HepG2 (cell line): Measurements from ENCODE around the gene ASTN2. TPM values are rescaled to one million over a fixed set of nuclear protein-coding genes. Genes with fewer than 3 reads are reported as not detected.

Experiments
- ATAC-seq: fragments of 200-7000 bp; cut with Tn5 transposase; 3 replicates; pipeline ENCODE4 v1.9.1; 2020; ENCODE audit warnings: mild to moderate bottlenecking, moderate library complexity
- BruUV-seq: library from RNA; stranded (reverse); fragments of 400-500 nt; replicated peaks from 2 replicates; lab custom pipeline; 2021; lab: Mats Ljungman, UMichigan
- CTCF ChIA-PET: fragments of 300-600 bp; formaldehyde crosslinking; extraction: SDS; loops from one replicate; lab custom pipeline; 2021; ENCODE audit warnings: low total read pairs, inconsistent platforms, low intra/inter-chr PET ratio; lab: Yijun Ruan, JAX
- POLR2A ChIA-PET: fragments of 350-600 bp; sonication (Branson Sonifier 250); formaldehyde crosslinking; loops from one replicate; lab custom pipeline; 2020; ENCODE audit warnings: antibody characterized with exemption, inconsistent platforms; lab: Yijun Ruan, JAX
- DNase-seq: peaks from one replicate; pipeline ENCODE4 v3.0.0-alpha.2; 2015; ENCODE audit warnings: low spot score
- FAIRE-seq: peaks from 3 replicates; lab custom pipeline; 2011; peaks lifted over from hg19 to GRCh38; lab: Jason Lieb, UNC
- H2AFZ ChIP-seq: one replicate; pipeline ENCODE4 v1.6.1; 2011; ENCODE audit warnings: low read length, inconsistent platforms
- H3K27ac ChIP-seq: fragments of 300-600 bp; 3 replicates; pipeline ENCODE4 v1.8.0; 2011; ENCODE audit warnings: mixed run types, mild to moderate bottlenecking, mixed read lengths, low read length, inconsistent platforms; ENCODE audit not compliant: insufficient read depth; ENCODE audit errors: extremely low read length
- H3K27me3 ChIP-seq, 2 experiments: fragments of 200-600 bp in 1 of 2; 2 replicates in 1 of 2; 3 replicates in 1 of 2; pipeline versions ENCODE4 v1.6.0 to v1.8.0; 2011; ENCODE audit warnings: low read length in 2 of 2, mild to moderate bottlenecking in 2 of 2, moderate library complexity in 2 of 2, inconsistent platforms in 1 of 2; ENCODE audit not compliant: insufficient read depth in 2 of 2, control insufficient read depth in 1 of 2
- H3K36me3 ChIP-seq, 2 experiments: fragments of 200-600 bp in 1 of 2; replicated peaks in 1 of 2; 2 replicates in 1 of 2; 3 replicates in 1 of 2; pipeline versions ENCODE4 v1.5.1 to v1.8.0; 2011; ENCODE audit warnings: low read length in 2 of 2, inconsistent platforms in 1 of 2; ENCODE audit not compliant: insufficient read depth in 2 of 2, control insufficient read depth in 1 of 2
- H3K4me1 ChIP-seq: 2 replicates; pipeline ENCODE4 v1.5.1; 2012; ENCODE audit warnings: low read length, inconsistent platforms; ENCODE audit not compliant: insufficient read depth
- H3K4me2 ChIP-seq: 2 replicates; pipeline ENCODE4 v1.6.0; 2011; ENCODE audit warnings: low read depth, low read length, inconsistent platforms
- H3K4me3 ChIP-seq, 3 experiments: fragments of 200-600 bp in 1 of 3; sonication (generic), shearing (Covaris generic) in 1 of 3; replicated peaks in 1 of 3; 2 replicates each; pipeline ENCODE4 v1.5.1; 2011 to 2016; ENCODE audit warnings: low read length in 3 of 3, inconsistent platforms in 2 of 3, low read depth in 2 of 3, mild to moderate bottlenecking in 2 of 3, control low read depth in 1 of 3, mixed read lengths in 1 of 3; ENCODE audit not compliant: insufficient read depth in 1 of 3
- H3K79me2 ChIP-seq: one replicate; pipeline ENCODE4 v1.6.1; 2011; ENCODE audit warnings: low read length, inconsistent platforms; ENCODE audit not compliant: insufficient read depth
- H3K9ac ChIP-seq: 2 replicates; pipeline ENCODE4 v1.6.0; 2011; ENCODE audit warnings: mild to moderate bottlenecking, low read depth, low read length, inconsistent platforms; ENCODE audit not compliant: insufficient read depth
- H3K9me3 ChIP-seq: 2 replicates; pipeline ENCODE4 v1.5.1; 2012; ENCODE audit warnings: mild to moderate bottlenecking, low read length
- H4K20me1 ChIP-seq: 2 replicates; pipeline ENCODE4 v1.6.0; 2011; ENCODE audit warnings: inconsistent platforms, mild to moderate bottlenecking, low read length, moderate library complexity; ENCODE audit not compliant: insufficient read depth
- MIER3 ChIP-seq: IDR thresholded peaks from 2 replicates; pipeline ENCODE4 v1.6.1; 2016; ENCODE audit warnings: missing compliant biosample characterization, borderline replicate concordance
- MTA3 ChIP-seq: sonication (generic); formaldehyde crosslinking; IDR thresholded peaks from 2 replicates; pipeline ENCODE4 v1.4.0; 2020; ENCODE audit warnings: missing genetic modification reagents
- NFKB2 ChIP-seq: sonication (generic); formaldehyde crosslinking; IDR thresholded peaks from 2 replicates; pipeline ENCODE4 v1.4.0; 2020; ENCODE audit warnings: missing genetic modification reagents, borderline replicate concordance
- PHF8 ChIP-seq: sonication (generic); formaldehyde crosslinking; IDR thresholded peaks from 2 replicates; pipeline ENCODE4 v1.5.0; 2020; ENCODE audit warnings: missing genetic modification reagents
- PPARG ChIP-seq: conservative IDR thresholded peaks from 2 replicates; pipeline ENCODE4 v1.6.1; 2016; ENCODE audit warnings: missing biosample characterization, missing genetic modification reagents
- ZBTB42 ChIP-seq: sonication (generic); formaldehyde crosslinking; IDR thresholded peaks from 2 replicates; pipeline ENCODE4 v1.5.0; 2020; ENCODE audit warnings: mild to moderate bottlenecking, missing genetic modification reagents
- ZFP1 ChIP-seq: IDR thresholded peaks from 2 replicates; pipeline ENCODE4 v1.6.1; 2016
- ZNF12 ChIP-seq: sonication (generic); formaldehyde crosslinking; IDR thresholded peaks from 2 replicates; pipeline ENCODE4 v1.5.0; 2020; ENCODE audit warnings: missing genetic modification reagents
- ZNF343 ChIP-seq: sonication (generic); formaldehyde crosslinking; IDR thresholded peaks from 2 replicates; pipeline ENCODE4 v1.4.0; 2020; ENCODE audit warnings: mild to moderate bottlenecking, missing genetic modification reagents
- ZNF512 ChIP-seq: sonication (generic); formaldehyde crosslinking; IDR thresholded peaks from 2 replicates; pipeline ENCODE4 v1.4.0; 2020; ENCODE audit warnings: mild to moderate bottlenecking, missing genetic modification reagents
- ZNF569 ChIP-seq: sonication (generic); formaldehyde crosslinking; IDR thresholded peaks from 2 replicates; pipeline ENCODE4 v1.5.0; 2020; ENCODE audit warnings: mild to moderate bottlenecking, missing genetic modification reagents, moderate library complexity, borderline replicate concordance
- ZNF724P ChIP-seq: sonication (generic); formaldehyde crosslinking; IDR thresholded peaks from 2 replicates; pipeline ENCODE4 v1.8.0; 2022; ENCODE audit warnings: missing genetic modification reagents, borderline replicate concordance
- ZNF83 ChIP-seq: sonication (generic); formaldehyde crosslinking; IDR thresholded peaks from 2 replicates; pipeline ENCODE4 v1.4.0; 2020; ENCODE audit warnings: missing genetic modification reagents, mild to moderate bottlenecking, borderline replicate concordance
- WGBS: methylation state at CpG from one replicate; pipeline ENCODE4 v1.1.6; 2017; ENCODE audit warnings: low lambda C conversion rate; 5-methylcytosine and 5-hydroxymethylcytosine counted together
- in situ Hi-C: cut with HindIII; loops from 2 replicates; pipeline ENCODE4 v1.10.0; 2017; ENCODE audit warnings: low pct_unique_long_range_greater_than_20kb; ENCODE audit not compliant: extremely low pct_ligation_motif_present
- intact Hi-C: fragments of 100-400 bp; cut with micrococcal nuclease; formaldehyde crosslinking; loops from one replicate; pipeline ENCODE4 v1.10.0; 2022; ENCODE audit not compliant: unreplicated experiment
- polyA plus RNA-seq, 8 experiments: library from polyadenylated mRNA; depleted of rRNA in 3 of 8; stranded (reverse) in 7 of 8; unstranded in 1 of 8; fragments of >200 nt; fragmentation: Illumina TruSeq in 4 of 8; extraction: Trizol in 4 of 8; gene quantifications; 2 replicates each; pipeline versions ENCODE4 v1.2.1 to v1.2.3, GENCODE V29; 2011 to 2016; ENCODE audit warnings: low read depth in 4 of 8, missing spikeins in 1 of 8, mixed read lengths in 1 of 8; ENCODE audit not compliant: insufficient read depth in 1 of 8
- total RNA-seq, 5 experiments: library from RNA; depleted of rRNA; stranded (reverse); fragments of >200 nt; fragmentation: Illumina TruSeq; extraction: Trizol; gene quantifications; 2 replicates each; pipeline ENCODE4 v1.2.3, GENCODE V29; 2016; ENCODE audit warnings: low read depth in 1 of 5
- TF ChIP-seq, protein P1 (sequence below): sonication (generic); formaldehyde crosslinking; IDR thresholded peaks from 2 replicates; pipeline ENCODE4 v1.8.0; 2022; ENCODE audit warnings: missing genetic modification reagents, mild to moderate bottlenecking, inconsistent platforms, borderline replicate concordance
- TF ChIP-seq, protein P2 (sequence below): sonication (generic); formaldehyde crosslinking; IDR thresholded peaks from 2 replicates; pipeline ENCODE4 v1.5.1; 2020; ENCODE audit warnings: mild to moderate bottlenecking, moderate library complexity, missing genetic modification reagents

ASTN2 gene
- total and polyA plus RNA-seq, 2 of the 13 experiments (the other 11 are each of a cell fraction or from before 2014, with no cell fraction given): 5.2 to 13.5 TPM

- H2AFZ ChIP-seq: no peak overlapping the region
- ChIA-PET CTCF (no interaction called here), POLR2A (no interaction called here)
- no peaks in the 10 kb centered on the region for H3K36me3 ChIP-seq
- no peak for DNase-seq
- 41% methylated on average over 9 of the region's 10 CpGs for WGBS
- no peaks in the 10 kb centered on the region for H3K9me3 ChIP-seq
- H3K79me2 ChIP-seq: no peaks in the 10 kb centered on the region
- no TSS peak for BruUV-seq
- no peak for ATAC-seq
- no peaks in the 10 kb centered on the region for H3K4me1 ChIP-seq
- H3K4me3 ChIP-seq: no peak overlapping the region
- TF ChIP-seq PPARG (CRISPR knock-in tag) (no peak), ZNF569 (CRISPR knock-in tag) (no peak), PHF8 (CRISPR knock-in tag) (no peak), ZNF343 (no peak), ZNF12 (CRISPR knock-in tag) (no peak), MTA3 (CRISPR knock-in tag) (no peak)
- TF ChIP-seq, protein P1, sequence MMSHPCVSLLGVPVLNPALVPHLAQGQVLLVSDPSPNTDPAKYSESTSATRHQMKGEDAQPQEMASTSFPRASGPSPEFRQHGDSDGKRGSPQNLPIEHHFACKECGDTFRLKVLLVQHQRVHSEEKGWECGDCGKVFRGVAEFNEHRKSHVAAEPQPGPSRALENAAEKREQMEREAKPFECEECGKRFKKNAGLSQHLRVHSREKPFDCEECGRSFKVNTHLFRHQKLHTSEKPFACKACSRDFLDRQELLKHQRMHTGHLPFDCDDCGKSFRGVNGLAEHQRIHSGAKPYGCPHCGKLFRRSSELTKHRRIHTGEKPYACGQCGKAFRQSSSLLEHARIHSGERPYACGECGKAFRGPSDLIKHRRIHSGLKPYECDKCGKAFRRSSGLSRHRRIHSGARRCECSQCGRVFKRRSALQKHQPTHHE (CRISPR knock-in tag): no peak
- no peak overlapping the region for H3K4me2 ChIP-seq
- no peak for FAIRE-seq
- H3K27ac ChIP-seq: no peak overlapping the region
- no peaks in the 10 kb centered on the region for H4K20me1 ChIP-seq
- H3K9ac ChIP-seq: no peak overlapping the region
- H3K27me3 ChIP-seq: no peaks in the 10 kb centered on the region
- in situ Hi-C loops: no loop called here
- intact Hi-C loops: no loop called here
Observed at GRCh38 chr9:117063721-117064471, 351.0 kb downstream of the ASTN2 start.

DNA sequence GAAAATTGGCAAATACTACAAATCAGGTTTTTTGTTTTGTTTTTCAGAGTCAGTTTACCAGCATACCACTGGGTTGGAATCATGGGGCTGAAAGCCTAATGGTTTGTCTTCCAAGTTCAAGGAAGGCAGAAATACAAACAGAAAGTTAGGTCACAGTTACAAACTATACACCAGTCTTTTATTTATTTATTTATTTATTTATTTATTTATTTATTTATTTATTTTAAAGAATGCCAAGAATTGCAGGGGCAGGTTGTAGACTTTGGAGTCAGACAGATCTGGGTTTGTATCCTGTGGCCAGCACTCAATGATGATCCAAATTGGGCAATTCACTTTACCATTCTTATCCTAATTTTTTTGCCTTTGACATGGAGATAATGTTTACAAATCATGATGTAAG is 353.9 kb downstream of the ASTN2 start:
- ATAC-seq: no peak
- Histone ChIP-seq H2AFZ (no peak overlapping the region), H3K27ac (no peak overlapping the region), H3K9me3 (no peaks in the 10 kb centered on the region), H3K79me2 (no peaks in the 10 kb centered on the region), H3K4me1 (no peaks in the 10 kb centered on the region), H3K4me2 (no peak overlapping the region), H3K9ac (no peak overlapping the region), H3K36me3 (no peaks in the 10 kb centered on the region), H3K27me3 (no peaks in the 10 kb centered on the region), H3K4me3 (no peak overlapping the region), H4K20me1 (no peaks in the 10 kb centered on the region)
- no peak for FAIRE-seq
- ChIA-PET CTCF (no interaction called here), POLR2A (no interaction called here)
- in situ Hi-C loops (no loop called here), intact Hi-C loops (no loop called here)
- no TSS peak for BruUV-seq
- DNase-seq: no peak
- TF ChIP-seq, protein P2, sequence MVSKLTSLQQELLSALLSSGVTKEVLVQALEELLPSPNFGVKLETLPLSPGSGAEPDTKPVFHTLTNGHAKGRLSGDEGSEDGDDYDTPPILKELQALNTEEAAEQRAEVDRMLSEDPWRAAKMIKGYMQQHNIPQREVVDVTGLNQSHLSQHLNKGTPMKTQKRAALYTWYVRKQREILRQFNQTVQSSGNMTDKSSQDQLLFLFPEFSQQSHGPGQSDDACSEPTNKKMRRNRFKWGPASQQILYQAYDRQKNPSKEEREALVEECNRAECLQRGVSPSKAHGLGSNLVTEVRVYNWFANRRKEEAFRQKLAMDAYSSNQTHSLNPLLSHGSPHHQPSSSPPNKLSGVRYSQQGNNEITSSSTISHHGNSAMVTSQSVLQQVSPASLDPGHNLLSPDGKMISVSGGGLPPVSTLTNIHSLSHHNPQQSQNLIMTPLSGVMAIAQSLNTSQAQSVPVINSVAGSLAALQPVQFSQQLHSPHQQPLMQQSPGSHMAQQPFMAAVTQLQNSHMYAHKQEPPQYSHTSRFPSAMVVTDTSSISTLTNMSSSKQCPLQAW (CRISPR knock-in tag): no peak
- TF ChIP-seq ZNF83 (CRISPR knock-in tag) (no peak), MIER3 (no peak), ZBTB42 (CRISPR knock-in tag) (no peak), NFKB2 (no peak), ZNF724P (CRISPR knock-in tag) (no peak), ZNF512 (CRISPR knock-in tag) (no peak), ZFP1 (CRISPR knock-in tag) (no peak)
